BLaER1 (cell line): ENCODE results near the gene PARN.
"Not testable (repeated sequence)": the region's sequence is repeated elsewhere in the genome, so short reads cannot be mapped to it uniquely, and the experiment has no call there.

Experiments used
- H3K27ac ChIP-seq: shearing (Covaris generic); formaldehyde crosslinking; 2 replicates; pipeline ENCODE4 v1.8.1; 2022
- H3K27me3 ChIP-seq: shearing (Covaris generic); formaldehyde crosslinking; 2 replicates; pipeline ENCODE4 v1.8.1; 2022
- H3K36me3 ChIP-seq: shearing (Covaris generic); formaldehyde crosslinking; 2 replicates; pipeline ENCODE4 v1.8.1; 2022
- H3K4me1 ChIP-seq: shearing (Covaris generic); formaldehyde crosslinking; 2 replicates; pipeline ENCODE4 v1.8.1; 2022
- H3K4me2 ChIP-seq: shearing (Covaris generic); formaldehyde crosslinking; 2 replicates; pipeline ENCODE4 v1.8.1; 2022
- H3K4me3 ChIP-seq: shearing (Covaris generic); formaldehyde crosslinking; 2 replicates; pipeline ENCODE4 v1.8.1; 2022
- H3K9ac ChIP-seq: shearing (Covaris generic); formaldehyde crosslinking; 2 replicates; pipeline ENCODE4 v1.8.1; 2022
- H3K9me3 ChIP-seq: shearing (Covaris generic); formaldehyde crosslinking; 2 replicates; pipeline ENCODE4 v1.8.1; 2022
- H4K20me1 ChIP-seq: shearing (Covaris generic); formaldehyde crosslinking; 2 replicates; pipeline ENCODE4 v1.8.1; 2022
- Cebpa-rat ChIP-seq: shearing (Covaris generic); IDR thresholded peaks from 2 replicates; pipeline ENCODE4 v1.8.1; 2022

Gene PARN

GRCh38 chr16:14576532-14576931 lies 53.5 kb downstream of the PARN start:
- peaks cover 86% of the 10 kb centered on the region for H3K36me3 ChIP-seq
- H3K4me1 ChIP-seq, result no peaks in the 10 kb centered on the region
- H3K27me3 ChIP-seq, result no peaks in the 10 kb centered on the region
- no peaks in the 10 kb centered on the region for H4K20me1 ChIP-seq
- no peak for TF ChIP-seq Cebpa-rat
- H3K4me3 ChIP-seq, result no peak overlapping the region
- H3K9me3 ChIP-seq, result peaks cover 17% of the 10 kb centered on the region
- H3K9ac ChIP-seq, result no peak overlapping the region
- H3K27ac ChIP-seq, result no peak overlapping the region
- H3K4me2 ChIP-seq, result no peak overlapping the region

GRCh38 chr16:14576069-14576468 lies 54.0 kb downstream of the PARN start:
- Histone ChIP-seq H3K36me3 (peaks cover 86% of the 10 kb centered on the region), H3K4me2 (no peak overlapping the region), H3K9ac (no peak overlapping the region), H3K9me3 (peaks cover 17% of the 10 kb centered on the region), H3K4me3 (no peak overlapping the region), H3K27ac (no peak overlapping the region), H3K27me3 (no peaks in the 10 kb centered on the region), H4K20me1 (no peaks in the 10 kb centered on the region), H3K4me1 (no peaks in the 10 kb centered on the region)
- TF ChIP-seq Cebpa-rat, result no peak

GRCh38 chr16:14574698-14575415 lies 55.2 kb downstream of the PARN start:
- not testable (repeated sequence) for H3K4me1 ChIP-seq, H3K27me3 ChIP-seq, H3K4me3 ChIP-seq, H3K27ac ChIP-seq, H3K9ac ChIP-seq, H3K4me2 ChIP-seq, H4K20me1 ChIP-seq
- peaks cover 84% of the 10 kb centered on the region for H3K36me3 ChIP-seq
- peaks cover 17% of the 10 kb centered on the region for H3K9me3 ChIP-seq

GRCh38 chr16:14572535-14572934 lies 57.5 kb downstream of the PARN start:
- no peaks in the 10 kb centered on the region for H4K20me1 ChIP-seq
- H3K27me3 ChIP-seq, result no peaks in the 10 kb centered on the region
- peaks cover 75% of the 10 kb centered on the region for H3K36me3 ChIP-seq
- H3K9ac ChIP-seq, result no peak overlapping the region
- H3K4me3 ChIP-seq, result no peak overlapping the region
- peaks cover 17% of the 10 kb centered on the region for H3K9me3 ChIP-seq
- H3K27ac ChIP-seq, result no peak overlapping the region
- H3K4me1 ChIP-seq, result peaks cover 9% of the 10 kb centered on the region
- H3K4me2 ChIP-seq, result no peak overlapping the region
- TF ChIP-seq Cebpa-rat, result no peak

GRCh38 chr16:14569213-14569612 lies 60.8 kb downstream of the PARN start:
- H3K4me2 ChIP-seq, result no peak overlapping the region
- H3K27me3 ChIP-seq, result no peaks in the 10 kb centered on the region
- no peak overlapping the region for H3K27ac ChIP-seq
- no peak for TF ChIP-seq Cebpa-rat
- H4K20me1 ChIP-seq, result no peaks in the 10 kb centered on the region
- H3K36me3 ChIP-seq, result peaks cover 60% of the 10 kb centered on the region
- no peak overlapping the region for H3K9ac ChIP-seq
- no peak overlapping the region for H3K4me3 ChIP-seq
- no peaks in the 10 kb centered on the region for H3K9me3 ChIP-seq
- H3K4me1 ChIP-seq, result peaks cover 9% of the 10 kb centered on the region

- H3K27me3 ChIP-seq, result no peaks in the 10 kb centered on the region
- no peaks in the 10 kb centered on the region for H4K20me1 ChIP-seq
- H3K27ac ChIP-seq, result no peak overlapping the region
- H3K36me3 ChIP-seq, result peaks cover 61% of the 10 kb centered on the region
- H3K4me3 ChIP-seq, result no peak overlapping the region
- H3K9ac ChIP-seq, result no peak overlapping the region
- no peaks in the 10 kb centered on the region for H3K9me3 ChIP-seq
- H3K4me2 ChIP-seq, result no peak overlapping the region
- no peak for TF ChIP-seq Cebpa-rat
- H3K4me1 ChIP-seq, result peaks cover 9% of the 10 kb centered on the region
These were observed 63.5 kb downstream of the PARN start for GRCh38 chr16:14566599-14566998.

- Histone ChIP-seq H3K4me2 (no peak overlapping the region), H3K9me3 (no peaks in the 10 kb centered on the region)
These were observed 64.4 kb downstream of the PARN start for GRCh38 chr16:14565688-14566025.

GRCh38 chr16:14564861-14565687 lies 65.0 kb downstream of the PARN start:
- H3K36me3 ChIP-seq, result peaks cover 59% of the 10 kb centered on the region
- peaks cover 9% of the 10 kb centered on the region for H3K4me1 ChIP-seq
- H3K9ac ChIP-seq, result no peak overlapping the region
- H3K27me3 ChIP-seq, result no peaks in the 10 kb centered on the region
- no peaks in the 10 kb centered on the region for H4K20me1 ChIP-seq
- no peak overlapping the region for H3K27ac ChIP-seq
- H3K9me3 ChIP-seq, result no peaks in the 10 kb centered on the region
- H3K4me2 ChIP-seq, result no peak overlapping the region
- no peak overlapping the region for H3K4me3 ChIP-seq
- no peak for TF ChIP-seq Cebpa-rat

More at GRCh38 chr16:14565688-14566025, 64.4 kb downstream of the PARN start:
- H3K4me3 ChIP-seq, result no peak overlapping the region
- no peaks in the 10 kb centered on the region for H4K20me1 ChIP-seq
- H3K36me3 ChIP-seq, result peaks cover 61% of the 10 kb centered on the region
- H3K27me3 ChIP-seq, result no peaks in the 10 kb centered on the region
- no peak for TF ChIP-seq Cebpa-rat
- peaks cover 9% of the 10 kb centered on the region for H3K4me1 ChIP-seq
- no peak overlapping the region for H3K27ac ChIP-seq
- H3K9ac ChIP-seq, result no peak overlapping the region

- Histone ChIP-seq H4K20me1 (no peaks in the 10 kb centered on the region), H3K27ac (no peak overlapping the region), H3K9me3 (no peaks in the 10 kb centered on the region), H3K27me3 (no peaks in the 10 kb centered on the region), H3K9ac (no peak overlapping the region), H3K4me3 (no peak overlapping the region), H3K36me3 (peaks cover 62% of the 10 kb centered on the region), H3K4me2 (no peak overlapping the region), H3K4me1 (peaks cover 9% of the 10 kb centered on the region)
- TF ChIP-seq Cebpa-rat, result no peak
These were observed 65.7 kb downstream of the PARN start for GRCh38 chr16:14564323-14564722.

- TF ChIP-seq Cebpa-rat, result no peak
- H4K20me1 ChIP-seq, result no peaks in the 10 kb centered on the region
- no peak overlapping the region for H3K4me3 ChIP-seq
- no peak overlapping the region for H3K4me2 ChIP-seq
- no peaks in the 10 kb centered on the region for H3K27me3 ChIP-seq
- peaks cover 61% of the 10 kb centered on the region for H3K36me3 ChIP-seq
- no peak overlapping the region for H3K27ac ChIP-seq
- H3K9ac ChIP-seq, result no peak overlapping the region
- no peaks in the 10 kb centered on the region for H3K9me3 ChIP-seq
- H3K4me1 ChIP-seq, result peaks cover under 1% of the 10 kb centered on the region; the same call in 1 of the 2 replicates
These were observed 67.2 kb downstream of the PARN start for GRCh38 chr16:14562691-14563491.
